GM21723 (cell line): ENCODE measurements around the gene RUFY2.

ENCODE experiments used
- ATAC-seq: cut with Tn5 transposase; IDR thresholded peaks from one replicate; pipeline ENCODE4 v1.9.1; 2021; ENCODE audit warnings: mild to moderate bottlenecking, moderate library complexity; ENCODE audit not compliant: unreplicated experiment

The RUFY2 gene

DNA sequence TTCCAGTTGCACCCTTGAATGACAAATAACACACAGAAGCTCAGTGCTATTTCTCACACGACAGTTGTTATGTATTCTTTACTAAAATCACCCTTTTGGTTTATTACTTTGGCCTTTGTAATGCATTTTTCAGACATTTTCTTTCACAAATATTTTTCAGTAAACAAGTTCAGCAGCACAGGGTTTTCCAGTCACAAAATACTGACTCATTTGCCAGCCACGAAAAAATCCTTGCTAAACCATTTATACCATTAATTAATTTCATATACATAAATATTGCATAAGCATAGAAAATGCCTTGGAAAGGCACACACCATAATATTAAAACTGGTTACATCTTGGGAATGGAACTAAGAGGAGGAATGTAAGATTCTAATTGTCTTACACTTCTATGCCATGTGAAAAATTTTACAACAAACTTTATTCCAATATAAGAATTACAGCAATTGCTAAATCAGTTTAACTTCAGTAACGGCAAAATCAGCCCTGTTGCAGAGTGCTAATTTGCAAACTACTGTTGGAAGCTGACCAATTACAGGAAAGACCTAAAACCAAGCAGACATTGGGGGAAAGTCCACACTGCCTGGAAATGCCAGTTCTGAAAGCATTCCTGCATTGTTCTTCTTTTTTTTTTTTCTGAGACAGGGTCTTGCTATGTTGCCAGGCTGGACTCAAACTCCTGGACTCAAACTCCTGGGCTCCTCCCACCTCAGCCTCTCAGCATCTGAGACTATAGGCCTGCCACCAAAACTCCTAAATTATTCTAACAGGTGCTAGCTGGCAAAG is 42.8 kb downstream of the RUFY2 start:
- no peak for ATAC-seq

DNA sequence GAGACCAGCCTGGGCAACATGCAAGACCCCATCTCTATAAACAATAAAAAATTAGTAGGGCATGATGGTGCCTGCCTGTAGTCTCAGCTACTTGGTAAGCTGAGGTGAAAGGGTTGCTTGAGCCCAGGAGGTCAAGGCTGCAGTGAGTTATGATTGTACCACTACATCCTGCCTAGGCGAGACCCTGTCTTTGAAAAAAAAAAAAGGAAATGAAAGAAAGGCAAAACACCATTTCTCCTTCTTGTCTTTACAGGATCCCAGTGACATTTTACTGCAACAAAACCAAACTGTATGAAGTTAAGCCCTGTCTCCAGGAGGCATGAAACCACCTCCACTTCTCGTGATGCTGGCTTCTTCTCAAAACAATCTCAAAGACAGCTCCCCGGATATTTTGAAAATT is 44.5 kb downstream of the RUFY2 start:
- no peak for ATAC-seq

DNA sequence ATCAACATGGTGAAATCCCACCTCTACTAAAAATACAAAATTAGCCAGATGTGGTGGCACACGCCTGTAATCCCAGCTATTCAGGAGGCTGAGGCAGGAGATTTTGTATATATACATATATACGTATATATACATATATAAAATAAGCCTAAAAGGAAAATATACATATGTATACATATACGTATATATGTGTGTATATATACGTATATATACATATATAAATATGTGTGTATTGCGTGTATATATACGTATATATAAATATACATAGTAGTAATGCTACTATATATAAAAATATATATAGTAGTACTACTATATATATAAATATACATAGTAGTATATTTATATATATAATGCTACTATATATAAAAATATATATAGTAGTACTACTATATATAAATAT is 47.9 kb downstream of the RUFY2 start:
- no peak for ATAC-seq

DNA sequence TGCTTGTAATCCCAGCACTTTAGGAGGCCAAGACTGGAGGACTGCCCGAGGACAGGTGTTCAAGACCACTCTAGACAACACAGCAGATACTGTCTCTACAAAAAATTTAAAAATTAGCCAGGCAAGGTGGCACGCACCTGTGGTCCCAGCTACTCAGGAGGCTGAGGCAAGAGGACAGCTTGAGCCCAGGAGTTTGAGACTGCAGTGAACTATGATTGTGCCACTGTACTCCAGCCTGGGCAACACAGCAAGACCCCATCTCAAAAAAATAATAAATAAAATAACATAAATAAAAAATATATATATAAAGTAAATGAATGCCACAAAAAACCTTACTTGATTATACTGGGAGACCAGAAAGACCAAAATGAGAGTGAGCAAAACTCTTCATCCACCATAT is 53.5 kb downstream of the RUFY2 start:
- no peak for ATAC-seq

DNA sequence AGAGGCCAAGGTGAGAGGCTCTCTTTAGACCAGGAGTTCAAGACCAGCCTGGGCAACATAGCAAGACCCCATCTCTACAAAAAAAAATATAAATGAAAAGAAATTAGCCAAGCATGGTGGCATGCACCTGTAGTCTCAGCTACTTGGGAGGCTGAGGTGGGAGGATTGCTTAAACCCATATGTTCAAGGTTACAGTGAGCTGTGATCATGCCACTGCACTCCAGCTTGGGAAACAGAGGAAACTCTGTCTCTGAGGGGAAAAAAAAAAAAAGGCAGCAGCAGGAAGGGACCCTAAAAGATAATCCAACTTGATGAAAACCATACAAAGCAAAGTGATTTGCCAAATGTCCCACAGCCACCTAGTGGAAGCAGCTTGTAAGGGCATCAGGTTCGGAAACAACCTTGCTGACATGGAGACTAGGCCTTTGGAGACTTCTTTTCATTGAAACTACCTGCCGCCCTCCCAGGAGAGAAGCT is 58.8 kb downstream of the RUFY2 start:
- peak; percentile 47 for ATAC-seq

DNA sequence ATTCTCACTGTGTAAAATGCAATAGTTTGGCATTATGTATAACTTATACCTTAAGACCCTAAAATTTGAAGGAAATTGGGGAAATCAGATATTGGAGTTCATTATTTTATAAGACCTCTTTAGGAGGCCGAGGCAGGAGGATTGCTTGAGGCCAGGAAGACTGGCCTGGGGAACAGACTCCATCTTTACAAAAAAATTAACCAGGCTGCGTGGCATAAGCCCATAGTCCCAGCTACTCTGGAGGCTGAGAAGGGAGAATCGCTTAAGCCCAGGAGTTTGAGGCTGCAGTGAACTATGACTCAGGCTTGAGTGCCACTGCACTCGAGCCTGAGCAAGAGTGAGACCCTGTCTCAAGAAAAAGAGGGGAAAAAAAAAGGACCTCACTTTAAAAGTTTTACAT is 60.3 kb downstream of the RUFY2 start:
- ATAC-seq = no peak

DNA sequence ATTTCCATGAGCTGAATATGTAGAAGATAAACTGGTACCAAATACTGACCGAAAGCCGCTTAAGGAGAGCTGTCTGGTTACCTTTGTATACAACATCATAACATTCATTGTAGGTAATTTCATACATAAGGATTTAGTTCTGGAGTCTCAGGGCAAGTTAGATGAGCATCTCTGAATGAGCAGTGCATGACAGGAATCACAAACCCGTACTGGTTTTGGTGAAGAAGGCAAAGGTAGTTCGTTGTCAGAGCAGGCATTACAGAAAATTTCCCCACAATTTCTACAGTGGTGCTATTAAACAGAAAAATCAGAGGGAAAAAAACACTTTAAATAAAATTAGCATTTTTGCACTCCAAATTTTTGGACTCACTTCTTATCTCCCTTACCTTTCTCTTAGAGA is 61.5 kb downstream of the RUFY2 start:
- no peak for ATAC-seq

DNA sequence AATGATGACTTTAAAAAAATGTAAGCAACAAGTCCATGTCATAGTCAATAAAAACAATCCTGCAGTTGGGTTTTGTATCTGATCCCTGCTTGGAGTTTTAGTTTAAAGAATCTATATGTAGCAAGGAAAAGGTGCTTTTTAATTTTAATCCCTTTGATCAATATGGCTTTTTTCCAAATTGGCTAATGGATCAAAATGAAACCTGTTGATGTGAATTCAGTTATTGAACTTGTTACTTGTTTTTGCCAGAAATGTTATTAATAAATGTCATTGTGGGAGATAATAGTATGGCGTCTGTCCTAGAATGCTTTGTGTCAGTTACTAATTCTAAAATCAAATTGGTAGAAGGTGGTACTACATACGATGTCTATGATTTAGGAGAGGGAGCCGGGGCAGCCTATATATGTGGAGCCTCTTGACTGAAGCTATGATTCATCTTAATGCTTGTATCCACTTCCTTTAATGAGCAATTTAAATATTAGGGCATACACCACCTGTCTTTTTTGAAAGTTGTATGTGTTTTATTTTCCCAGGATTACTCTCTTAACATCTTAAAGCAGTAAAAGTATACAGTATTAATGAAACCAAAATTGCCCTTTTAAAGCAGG is 64.1 kb downstream of the RUFY2 start:
- ATAC-seq = no peak

DNA sequence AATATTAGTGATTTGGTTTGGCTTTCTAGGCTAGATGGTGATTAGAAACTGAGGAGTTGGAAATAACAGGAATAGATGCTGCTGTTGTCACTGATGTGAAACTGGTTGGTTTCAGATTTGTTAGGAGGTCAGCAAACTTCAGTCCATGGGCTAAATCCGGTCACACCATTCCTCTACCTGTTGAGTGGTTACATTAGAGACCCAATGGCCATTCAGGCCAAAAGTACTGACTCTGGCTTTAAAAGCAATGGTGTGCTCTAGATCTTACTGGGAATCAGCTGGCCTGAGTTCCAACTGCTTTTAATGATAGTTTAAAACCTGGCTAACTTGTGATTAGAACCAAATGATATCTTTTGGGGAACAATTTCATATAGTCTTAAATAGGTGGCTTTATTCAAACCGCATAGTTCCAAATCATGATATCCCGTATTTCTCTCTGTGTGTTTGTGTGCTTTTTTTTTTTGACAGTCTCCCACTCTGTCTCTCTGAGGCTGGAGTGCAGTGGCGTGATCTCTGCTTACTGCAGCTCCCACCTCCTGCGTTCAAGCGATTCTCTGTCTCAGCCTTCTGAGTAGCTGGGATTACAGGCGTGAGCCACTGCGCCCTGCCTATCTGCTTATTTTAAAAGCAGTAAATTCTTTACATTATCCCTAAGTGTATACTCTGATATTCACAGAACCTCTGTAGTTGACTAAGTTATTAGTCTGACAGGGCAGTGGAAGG is 66.6 kb downstream of the RUFY2 start:
- ATAC-seq = no peak

DNA sequence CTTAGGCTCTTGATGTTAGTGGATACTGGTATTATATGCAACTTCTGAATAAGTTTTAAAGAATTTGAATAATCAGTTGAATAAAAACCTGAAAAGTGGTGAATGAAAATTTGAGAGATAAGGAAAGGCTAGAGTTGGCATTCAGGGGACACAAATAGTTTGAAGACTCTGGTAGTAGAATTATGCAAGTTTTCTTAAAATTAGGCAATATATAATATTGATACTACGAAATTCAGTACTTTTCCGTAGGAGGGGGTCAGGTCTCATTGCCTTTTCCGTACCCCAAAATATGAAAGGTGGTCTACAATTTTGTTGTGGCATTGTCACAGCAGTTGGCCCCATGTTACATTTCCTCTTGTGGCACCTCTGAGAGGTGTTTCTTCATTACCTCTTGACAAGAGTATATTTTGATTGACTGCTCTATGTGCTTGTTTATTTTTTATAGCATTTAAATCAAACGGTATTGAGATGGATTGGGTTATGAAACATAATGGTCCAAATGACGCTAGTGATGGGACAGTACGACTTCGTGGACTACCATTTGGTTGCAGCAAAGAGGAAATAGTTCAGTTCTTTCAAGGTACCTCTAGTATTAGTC is 70.2 kb downstream of the RUFY2 start:
- ATAC-seq = no peak

DNA sequence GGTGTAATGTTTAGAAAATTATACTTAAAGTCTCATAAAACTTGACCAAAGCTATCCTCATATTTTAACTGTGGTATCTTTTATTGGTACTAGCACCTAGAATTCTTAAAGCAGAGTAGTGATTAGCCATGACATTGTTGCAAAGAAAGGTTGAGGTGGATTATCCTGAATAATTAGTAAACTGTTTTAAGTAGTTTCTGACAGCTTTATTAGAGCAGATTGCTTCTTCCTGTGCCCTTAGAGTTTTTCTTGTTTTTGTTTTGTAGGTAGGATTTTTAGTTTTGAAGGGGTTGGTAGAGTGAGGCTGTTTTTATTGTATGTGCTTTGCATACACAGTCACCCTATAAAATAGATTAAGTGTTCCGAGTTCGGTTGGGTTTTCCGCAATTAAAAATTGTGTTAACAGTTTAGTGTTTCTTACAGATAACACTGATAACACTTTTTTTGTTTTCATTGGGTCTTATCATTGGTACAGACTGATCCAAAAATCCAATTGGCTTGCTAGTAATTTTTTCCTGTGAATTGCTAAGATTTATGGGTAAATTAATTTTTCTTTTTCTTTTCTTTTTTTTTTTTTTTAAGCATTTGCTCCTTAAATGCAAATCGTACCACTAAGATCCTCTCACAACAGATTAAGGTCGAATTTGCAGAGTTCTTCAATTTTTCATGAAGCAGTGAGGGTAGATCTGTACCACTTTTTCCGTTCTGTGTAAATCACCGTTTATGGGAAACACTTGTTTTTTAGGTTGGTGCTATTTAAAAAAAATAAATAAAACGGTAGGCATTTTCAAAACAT is 72.2 kb downstream of the RUFY2 start:
- ATAC-seq = no peak

DNA sequence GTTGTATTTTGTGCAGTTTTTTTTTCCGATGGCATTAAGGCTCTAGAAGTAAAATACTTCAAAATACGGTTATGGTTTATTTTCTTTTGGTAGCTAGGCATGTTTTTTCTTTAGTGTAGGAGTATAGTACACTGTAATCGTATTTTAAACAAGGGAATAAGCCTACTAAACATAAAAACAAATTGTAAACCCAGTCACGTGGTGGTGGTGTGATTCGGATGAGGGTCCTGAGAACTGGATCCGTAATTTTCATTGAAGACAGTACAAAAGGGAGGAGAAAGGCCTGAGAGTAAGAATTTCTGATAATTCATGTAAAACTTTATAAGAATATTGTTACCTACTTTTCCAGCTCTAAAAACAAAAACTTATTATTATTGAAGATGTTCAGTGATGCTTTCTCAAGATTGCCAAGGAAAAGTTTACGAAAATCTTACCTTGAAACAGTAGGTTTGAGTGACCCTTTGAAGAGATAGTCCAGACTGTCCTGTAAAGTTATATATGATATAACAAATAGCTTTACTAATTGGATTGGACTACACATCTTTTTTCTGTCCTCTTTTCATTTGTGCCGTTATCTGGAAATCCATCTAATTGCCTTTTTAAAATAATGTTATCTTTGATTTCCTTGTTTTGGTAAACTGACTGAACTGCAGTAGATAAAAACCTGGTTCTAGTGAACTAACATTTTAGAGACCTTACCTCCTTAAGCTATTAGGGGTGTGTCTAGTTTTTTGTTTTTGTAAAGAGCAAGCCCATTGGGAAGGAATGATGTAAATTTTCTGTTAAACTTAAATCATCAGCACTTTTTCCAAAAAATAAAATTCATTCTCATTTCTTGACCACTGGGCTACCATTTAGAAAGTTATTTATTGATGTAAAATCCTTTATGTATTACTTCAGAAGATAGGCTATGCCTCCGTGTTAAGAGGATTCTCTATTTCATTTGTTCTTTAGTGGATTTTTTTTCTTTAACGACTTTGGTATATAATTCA is 73.3 kb downstream of the RUFY2 start:
- ATAC-seq = no peak

DNA sequence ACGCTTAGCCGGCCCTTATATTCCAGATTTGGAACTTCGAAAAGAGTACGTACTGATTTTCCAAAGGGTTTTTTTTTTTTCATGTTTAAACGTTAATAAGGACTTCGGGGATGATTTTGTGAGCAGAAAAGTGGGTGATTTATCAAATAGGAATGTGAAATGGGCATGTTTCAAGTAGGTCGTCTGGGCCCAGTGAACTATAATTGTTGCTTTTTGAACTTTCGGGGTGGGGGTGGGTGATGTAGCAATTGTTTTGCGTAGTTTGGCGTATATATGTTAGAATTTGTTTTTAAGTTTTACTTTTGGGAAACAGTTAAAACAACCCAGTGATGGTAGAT is 74.0 kb downstream of the RUFY2 start:
- no peak for ATAC-seq

DNA sequence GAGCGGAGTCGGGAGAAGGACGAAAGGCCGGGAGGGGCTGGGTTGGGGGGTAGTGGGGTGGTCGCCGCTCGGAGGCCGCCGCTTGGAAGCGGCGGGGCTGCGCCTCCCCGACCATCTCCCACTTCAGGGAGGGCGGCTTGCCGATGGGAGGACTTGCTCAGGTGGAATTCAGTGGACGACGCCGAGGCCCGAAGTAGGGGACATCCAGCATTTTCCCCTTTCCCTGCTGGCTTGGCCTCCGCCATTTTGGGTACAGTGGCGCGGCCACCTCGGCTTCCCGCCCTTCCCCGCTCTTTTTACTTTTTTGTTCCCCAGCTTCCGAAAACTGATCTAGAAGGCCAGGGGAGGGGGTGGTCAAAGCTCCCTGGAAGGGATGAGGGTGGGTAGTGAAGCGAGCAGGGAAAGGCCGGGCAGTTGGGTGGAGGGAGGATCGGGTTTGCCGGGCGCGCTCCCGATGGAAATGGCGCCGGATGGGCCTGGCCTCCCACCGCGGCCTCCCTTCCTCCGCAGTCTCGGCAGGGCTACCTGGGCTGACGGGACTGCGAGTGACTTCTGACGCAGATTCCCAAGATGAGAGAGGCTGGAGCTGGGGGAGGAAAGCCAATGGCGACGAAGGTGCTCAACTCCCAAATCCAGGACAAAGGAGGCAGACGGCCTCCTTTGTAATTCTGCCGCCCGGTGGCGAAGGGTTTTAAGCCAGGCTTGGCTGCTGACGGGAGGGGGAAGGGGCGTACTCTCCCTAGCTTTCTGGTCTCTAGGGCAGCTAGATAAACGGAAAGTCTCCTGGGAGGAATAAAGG is 74.6 kb downstream of the RUFY2 start, which contains the start of gene PBLD:
Gene PBLD, minus strand, starts transcription at position 670 of the 799 bp plus-strand sequence. CDS start 26,084 bp downstream, outside the sequence.
- ATAC-seq = peak; percentile 36

DNA sequence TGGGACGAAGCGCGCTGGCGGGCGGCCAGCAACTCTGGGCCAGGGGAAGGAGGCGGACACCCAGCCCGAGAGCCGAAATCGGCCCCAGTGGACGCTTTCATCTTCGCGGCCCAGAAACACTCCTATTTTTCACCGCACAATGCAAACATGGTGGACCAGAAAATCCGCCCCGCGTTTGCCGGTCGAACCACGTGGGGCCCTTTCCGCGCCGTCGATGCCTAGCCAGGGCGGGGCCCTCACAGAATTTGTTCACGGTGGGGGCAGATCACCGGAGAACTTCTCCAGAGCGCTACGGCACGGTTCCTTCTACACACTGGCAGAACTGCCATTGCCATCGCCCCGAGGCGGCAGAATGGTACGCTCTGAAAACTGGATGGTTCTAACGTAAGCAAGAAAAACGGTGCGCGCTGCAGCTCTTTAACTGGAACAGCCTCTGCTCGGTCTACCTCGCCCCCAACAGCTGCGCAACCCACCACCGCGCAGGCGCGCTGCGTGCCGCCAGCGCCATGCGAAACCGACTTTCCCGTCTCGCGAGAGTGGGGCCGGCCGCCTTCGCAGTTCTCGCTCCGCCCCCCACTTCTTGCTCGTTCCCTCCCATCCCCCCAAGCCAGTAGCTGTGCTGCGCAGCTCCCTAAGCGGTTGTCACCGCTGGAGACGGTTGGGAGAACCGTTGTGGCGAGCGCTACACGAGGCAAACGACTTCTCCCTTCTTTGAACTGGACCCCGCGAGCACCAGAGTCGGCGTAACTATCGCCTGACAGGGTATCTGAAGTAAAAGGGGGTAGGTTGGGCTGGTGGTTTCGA is 75.4 kb downstream of the RUFY2 start, which contains the start of gene HNRNPH3:
Gene HNRNPH3, plus strand, starts transcription at position 610 of the 804 bp plus-strand sequence. CDS start 5,158 bp downstream, outside the sequence.
- peak; percentile 79 for ATAC-seq

DNA sequence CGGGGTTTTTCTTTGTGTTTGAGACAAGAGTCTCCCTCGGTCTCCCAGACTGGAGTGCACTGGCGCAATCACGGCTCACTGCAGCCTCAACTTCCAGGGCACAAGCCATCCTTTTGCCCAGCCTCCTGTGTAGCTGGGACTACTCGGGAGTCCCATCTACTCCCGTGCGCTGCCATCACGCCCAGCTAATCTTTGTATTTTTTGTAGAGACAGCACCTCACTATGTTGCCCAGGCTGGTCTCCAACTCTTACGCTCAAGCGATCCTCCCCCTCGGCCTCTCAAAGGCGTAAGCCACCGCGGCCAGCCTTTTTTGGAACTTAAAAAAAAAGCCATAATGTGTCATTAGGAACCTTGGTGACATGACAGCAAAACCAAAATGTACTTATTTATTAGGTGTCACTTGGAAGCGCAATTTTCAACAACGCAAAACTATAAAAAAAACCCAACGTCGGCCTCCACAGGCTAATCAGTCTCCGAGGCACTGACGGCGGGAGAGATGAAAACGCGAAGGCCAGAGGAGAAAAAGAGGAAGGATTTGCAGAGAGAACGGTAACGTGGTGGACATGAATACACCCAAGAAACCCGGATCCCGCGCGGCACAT is 76.1 kb downstream of the RUFY2 start:
- ATAC-seq = no peak

DNA sequence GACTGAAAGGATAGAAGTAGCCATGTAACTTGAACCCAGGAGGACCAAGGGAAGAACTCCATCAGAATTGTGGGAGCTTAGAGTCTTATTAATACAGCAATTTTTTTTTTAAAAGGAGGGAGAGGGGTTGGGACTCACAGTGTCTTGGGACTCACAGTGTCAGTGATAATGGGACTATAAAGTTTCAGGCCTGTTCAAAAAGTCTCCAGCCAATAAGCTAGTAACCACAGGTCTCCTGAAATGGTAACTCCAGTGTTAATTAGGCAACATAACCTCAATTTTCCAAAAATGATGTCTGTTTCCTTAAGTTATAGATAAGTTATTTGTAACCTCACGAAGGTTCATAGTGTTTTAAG is 77.6 kb downstream of the RUFY2 start:
- no peak for ATAC-seq
